GM19239 (cell line): ENCODE results near the gene FRMPD2.
"Not testable (repeated sequence)": the region's sequence is repeated elsewhere in the genome, so short reads cannot be mapped to it uniquely, and the experiment has no call there.

Source experiments
- DNase-seq: peaks from one replicate; pipeline ENCODE4 v3.0.0; 2011; ENCODE audit warnings: low spot score; ENCODE audit not compliant: insufficient read length
- FAIRE-seq: peaks from 2 replicates; lab custom pipeline; 2011; peaks lifted over from hg19 to GRCh38; lab: Jason Lieb, UNC

FRMPD2 gene

DNA sequence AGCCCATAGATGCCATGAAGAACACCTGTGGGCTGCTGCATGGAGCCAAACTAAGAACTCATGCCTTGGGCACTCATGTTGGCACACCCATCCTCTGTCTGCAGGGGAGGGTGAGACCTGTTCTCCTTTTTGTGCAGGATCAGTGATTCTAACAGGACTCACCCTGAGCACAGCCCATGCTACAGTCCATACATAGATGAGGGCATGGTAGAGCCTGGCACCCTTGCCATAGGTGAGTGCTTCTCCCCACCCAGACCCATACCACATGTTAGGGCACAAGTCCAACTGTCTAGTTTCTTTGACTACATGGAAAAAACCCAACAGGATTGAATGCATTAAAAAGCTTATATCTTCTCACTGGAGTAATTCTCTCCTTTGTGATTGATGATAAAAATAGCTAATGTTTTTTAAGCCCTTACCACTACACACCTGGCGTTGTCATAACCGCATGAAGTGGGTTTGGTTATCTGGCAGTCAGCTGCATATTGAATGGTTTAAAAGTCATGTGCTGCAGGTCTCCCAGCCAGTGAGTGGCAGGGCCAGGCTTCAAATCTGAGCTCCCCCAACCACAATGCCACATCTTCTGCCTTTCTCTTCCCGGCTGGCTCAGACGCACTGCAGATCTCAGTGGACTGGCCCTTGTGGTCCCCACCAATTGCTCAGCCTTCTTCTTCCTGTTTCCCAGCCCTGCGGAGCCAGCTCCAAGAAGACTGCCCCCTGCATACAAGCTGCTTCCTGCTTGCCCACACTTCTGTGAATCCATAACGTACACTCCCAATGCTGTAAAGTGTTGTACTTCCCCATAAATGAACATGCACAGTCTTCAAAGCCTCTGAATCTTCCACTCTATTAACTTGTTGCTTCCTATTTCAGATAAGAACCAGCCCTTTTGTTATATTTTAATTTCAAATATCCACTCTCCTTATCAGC, 120.0 kb downstream of the FRMPD2 start:
- not testable (repeated sequence) for FAIRE-seq, DNase-seq

DNA sequence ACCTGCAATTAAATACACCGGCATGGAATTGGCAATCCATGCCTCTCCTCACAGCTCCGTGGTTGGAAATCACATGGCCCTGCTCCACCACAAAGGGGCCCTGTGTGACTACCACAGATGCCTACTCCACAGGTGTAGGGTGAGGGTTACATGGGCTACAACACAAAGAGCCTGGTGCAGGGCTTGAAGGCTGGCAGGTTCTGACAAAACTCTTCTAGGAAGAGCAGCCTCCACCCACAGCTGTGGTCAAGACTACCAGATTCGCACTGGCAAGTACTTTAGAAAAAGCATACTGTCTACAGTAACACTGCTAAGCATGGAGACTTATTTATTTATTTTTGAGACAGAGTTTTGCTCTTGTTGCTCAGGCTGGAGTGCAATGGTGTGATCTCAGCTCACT, 126.9 kb downstream of the FRMPD2 start:
- FAIRE-seq, DNase-seq: not testable (repeated sequence)

DNA sequence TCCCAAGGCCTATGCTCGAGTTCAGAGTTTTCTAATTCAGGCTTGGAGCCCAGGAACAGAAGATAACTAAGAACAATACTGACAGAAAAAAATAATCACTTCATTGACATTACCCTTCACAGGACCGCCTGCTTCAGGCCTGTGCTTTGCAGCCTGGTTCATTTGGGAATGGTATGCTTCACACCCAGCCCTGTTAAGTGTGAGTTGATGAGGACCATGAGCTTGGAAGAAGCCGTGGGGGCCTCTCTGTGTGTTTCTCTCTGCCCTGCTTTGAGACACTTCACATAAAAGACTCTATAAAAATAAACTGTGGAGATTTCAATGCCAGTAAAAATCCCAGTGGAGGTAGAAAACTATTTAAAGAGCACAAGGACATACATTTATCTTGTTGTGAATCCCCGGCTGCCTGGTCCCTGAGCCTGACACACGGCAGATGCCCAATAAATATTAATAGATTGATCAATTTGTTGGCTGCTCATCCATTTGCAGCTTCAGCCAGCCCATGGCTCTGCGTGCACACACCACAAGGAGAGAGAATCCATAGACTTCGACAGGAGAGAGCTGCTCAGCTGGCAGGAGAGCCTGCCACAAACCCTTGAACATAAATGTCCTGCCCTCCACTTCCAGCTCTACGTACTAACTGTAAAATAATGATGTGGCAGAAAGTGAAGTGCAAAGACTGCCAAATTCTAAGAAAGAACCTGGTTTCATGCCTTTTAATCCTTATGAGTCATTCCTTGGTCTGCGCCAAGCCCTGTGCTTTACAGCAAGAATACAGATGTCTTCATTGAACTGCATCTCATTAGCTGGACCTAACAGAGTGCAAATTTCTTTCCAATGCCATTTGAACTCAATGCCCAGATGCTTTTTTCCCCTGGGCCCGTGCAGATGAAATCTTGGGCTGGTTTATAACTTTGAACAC, 130.5 kb downstream of the FRMPD2 start:
- not testable (repeated sequence) for FAIRE-seq, DNase-seq

DNA sequence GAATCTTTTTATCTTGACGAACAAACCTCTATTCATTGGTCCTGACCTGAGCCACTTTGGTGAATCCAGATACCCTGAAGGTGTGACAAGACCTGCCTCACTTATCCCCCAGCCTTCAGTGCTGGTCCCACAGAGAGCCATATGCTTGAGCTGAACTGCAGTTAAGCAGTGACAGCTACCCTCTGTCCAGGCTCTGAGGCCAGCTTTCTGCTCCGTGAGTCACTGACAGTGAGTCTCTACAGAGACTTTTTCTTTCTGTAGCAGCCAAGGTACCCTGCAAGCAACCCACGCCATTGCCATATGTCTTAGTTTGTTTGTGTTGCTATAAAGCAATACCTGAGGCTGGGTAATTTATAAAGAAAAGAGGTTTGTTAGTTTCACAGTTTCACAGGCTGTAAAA, 133.5 kb downstream of the FRMPD2 start:
- FAIRE-seq: not testable (repeated sequence)

DNA sequence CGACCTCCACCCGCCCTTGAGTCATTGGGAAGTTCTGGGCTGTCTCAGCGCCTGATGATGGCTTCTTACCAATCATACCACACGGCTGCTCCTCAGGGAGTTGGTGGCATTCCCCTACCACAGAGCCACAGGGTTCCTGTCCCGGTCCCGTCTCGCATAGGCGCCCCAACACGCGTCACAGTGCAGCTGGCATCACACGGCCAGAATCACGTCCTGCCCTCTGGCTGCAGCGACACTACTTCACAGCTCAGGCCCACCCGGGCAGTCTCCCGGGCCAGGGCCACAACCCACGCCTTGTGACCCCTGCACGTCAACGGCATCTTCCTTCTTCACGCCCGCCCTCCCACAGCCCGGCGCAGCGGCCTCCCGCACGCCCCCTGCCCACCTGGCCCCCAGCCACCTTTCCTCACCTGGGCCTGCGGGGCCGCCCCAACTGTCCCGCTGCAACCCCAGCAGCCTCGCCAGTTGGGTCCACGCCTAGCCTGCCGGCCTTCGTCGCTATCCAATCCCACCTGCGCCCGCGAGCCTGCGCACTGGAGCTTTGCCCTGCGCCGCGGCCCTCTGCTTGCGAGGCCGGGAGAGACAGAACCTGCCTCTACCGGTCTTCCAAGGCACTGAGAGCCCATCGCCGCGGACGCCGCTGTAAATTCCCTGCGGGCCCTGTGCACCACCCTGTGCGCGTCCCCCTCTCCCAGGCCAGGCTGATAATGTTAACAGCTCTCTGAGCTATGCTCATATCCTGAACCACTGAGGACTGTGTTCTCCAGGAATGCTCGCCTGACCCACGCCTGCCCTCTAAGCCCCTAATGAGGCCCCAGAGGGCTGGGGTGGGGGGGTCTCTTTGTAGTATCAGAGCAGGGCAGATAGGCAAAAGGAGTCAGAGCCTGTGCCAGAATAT, 134.3 kb downstream of the FRMPD2 start:
- FAIRE-seq, DNase-seq: not testable (repeated sequence)

More for the DNA sequence above, 133.5 kb downstream of the FRMPD2 start:
- not testable (repeated sequence) for DNase-seq

DNA sequence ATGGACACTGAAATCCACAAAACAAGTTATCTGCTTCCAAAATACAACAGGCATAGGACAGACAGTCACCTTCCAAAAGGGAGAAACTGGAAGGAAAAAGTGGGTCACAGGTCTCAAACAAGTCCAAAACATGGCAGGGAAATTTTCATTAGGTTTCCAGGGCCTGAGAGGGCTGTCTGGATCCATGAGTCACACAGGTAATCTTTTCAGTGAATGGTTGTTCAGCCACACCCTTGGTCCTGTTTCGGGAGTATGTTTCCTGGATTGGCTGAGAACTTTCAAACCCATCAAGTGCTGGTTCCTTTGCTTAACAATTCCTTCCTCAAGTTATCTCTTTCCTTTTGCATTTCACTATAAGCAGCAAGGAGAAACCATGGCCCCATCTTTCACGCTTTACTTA, 145.5 kb downstream of the FRMPD2 start:
- FAIRE-seq: not testable (repeated sequence)

DNA sequence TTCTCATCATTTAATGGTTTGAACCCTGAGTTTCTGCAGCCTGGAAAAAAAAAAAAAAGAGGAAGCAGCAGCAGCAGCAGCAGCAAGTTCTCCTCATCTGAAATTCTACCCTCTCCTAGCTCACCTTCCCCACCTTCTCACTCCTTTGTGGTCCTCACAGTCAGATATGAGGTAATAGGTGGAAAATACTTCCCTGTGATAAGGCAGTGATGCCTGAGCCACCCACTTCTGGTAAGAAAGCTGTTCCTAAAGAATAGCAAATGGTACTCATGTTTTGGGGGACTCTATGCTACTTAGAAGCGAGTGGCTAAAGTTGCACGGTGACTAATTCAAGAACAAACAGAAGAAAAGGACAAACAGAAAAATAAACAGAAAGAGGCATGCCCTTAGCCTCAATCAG, 148.2 kb downstream of the FRMPD2 start:
- DNase-seq: not testable (repeated sequence)

More for the DNA sequence above, 145.5 kb downstream of the FRMPD2 start:
- not testable (repeated sequence) for DNase-seq

DNA sequence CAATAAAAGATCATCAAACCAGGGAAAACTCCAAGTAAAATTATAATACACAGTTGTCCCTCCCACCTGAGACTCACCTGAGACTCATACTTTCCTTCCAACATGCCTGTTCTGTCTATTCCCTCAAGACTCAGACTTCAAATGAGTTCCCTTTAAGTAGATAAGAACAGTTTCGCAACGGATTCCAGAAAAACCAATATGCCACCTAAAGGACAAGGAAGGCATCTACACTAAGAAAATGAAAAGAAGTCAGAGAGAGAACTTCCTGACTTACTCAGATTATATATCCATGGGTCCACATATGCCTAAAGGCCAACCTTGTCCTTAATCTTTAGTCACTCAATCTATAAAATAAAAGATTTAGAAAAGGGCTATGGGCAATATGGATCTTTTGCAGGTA, 148.9 kb downstream of the FRMPD2 start:
- not testable (repeated sequence) for FAIRE-seq, DNase-seq

More for the DNA sequence above, 148.2 kb downstream of the FRMPD2 start:
- FAIRE-seq: not testable (repeated sequence)

DNA sequence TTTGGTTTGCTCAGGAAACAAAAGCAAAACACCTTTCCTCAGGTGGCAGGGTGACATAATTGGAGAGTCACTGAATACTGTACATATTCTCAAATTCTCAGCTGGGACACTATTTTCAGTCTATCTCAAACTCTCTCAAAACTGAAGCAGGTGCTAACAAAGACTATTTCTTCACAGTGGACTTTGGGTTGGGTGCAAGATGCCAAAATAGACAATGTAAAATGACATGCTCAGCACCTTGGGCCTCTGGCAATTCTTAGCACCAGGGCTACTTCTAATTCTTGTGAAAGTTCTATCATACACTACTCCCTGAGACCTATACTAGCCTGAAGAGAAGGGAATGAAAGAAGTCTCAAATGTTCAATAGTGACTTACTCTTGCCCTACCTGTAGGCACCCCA, 151.9 kb downstream of the FRMPD2 start:
- not testable (repeated sequence) for FAIRE-seq, DNase-seq

DNA sequence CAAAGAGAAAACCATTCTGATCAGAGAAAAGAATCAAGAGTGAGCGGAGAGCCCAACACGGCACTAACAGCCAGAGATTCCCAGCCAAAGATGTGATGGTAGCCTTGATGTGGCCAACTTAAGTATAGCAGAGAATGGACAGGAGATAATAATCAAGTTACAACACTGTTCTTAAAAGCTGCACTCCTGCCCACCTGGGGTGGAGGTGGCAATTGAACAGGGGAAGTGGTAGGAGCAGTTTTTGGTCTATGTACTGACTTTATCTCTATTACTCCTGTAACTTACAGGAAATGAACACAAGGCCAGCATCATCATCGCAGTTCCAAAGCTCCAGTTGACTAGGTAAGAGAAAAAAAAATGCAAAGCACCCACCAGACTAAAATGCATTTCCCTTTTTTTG, 164.2 kb downstream of the FRMPD2 start:
- not testable (repeated sequence) for FAIRE-seq, DNase-seq
